Activated CD4-positive, alpha-beta T cell treated with anti-CD3 and anti-CD28 coated beads, Interleukin-2, amount 10 ng/mL, durations not matched to agents 7 days and 5 days (primary cell): ENCODE results near the gene EIF2S1. TPM values are rescaled to one million over a fixed set of nuclear protein-coding genes. Genes with fewer than 3 reads are reported as not detected.

Source experiments
- CTCF ChIA-PET: fragments of 350-600 bp; sonication (Branson Sonifier 250); formaldehyde crosslinking; loops from one replicate; lab custom pipeline; 2021; ENCODE audit warnings: antibody characterized with exemption; lab: Charles Lee
- POLR2A ChIA-PET: fragments of 350-600 bp; sonication (Branson Sonifier 250); formaldehyde crosslinking; loops from one replicate; lab custom pipeline; 2021; ENCODE audit warnings: antibody characterized with exemption; lab: Charles Lee
- DNase-seq: peaks from one replicate; pipeline ENCODE4 v3.0.0-alpha.2; 2020
- H3K27ac Mint-ChIP-seq: one replicate; pipeline ENCODE4 v1.8.0; 2021; ENCODE audit warnings: mild to moderate bottlenecking, moderate library complexity, mixed read lengths
- H3K27me3 Mint-ChIP-seq: one replicate; pipeline ENCODE4 v1.8.0; 2021; ENCODE audit warnings: mixed read lengths
- H3K36me3 Mint-ChIP-seq: one replicate; pipeline ENCODE4 v1.8.0; 2021; ENCODE audit warnings: low read depth, mixed read lengths
- H3K4me1 Mint-ChIP-seq: one replicate; pipeline ENCODE4 v1.8.0; 2021; ENCODE audit warnings: mixed read lengths
- H3K4me3 Mint-ChIP-seq: one replicate; pipeline ENCODE4 v1.8.0; 2021; ENCODE audit warnings: mild to moderate bottlenecking, moderate library complexity, mixed read lengths
- H3K9me3 Mint-ChIP-seq: one replicate; pipeline ENCODE4 v1.8.0; 2021; ENCODE audit warnings: mixed read lengths
- total RNA-seq, 2 experiments: library from RNA; stranded (reverse); gene quantifications; one replicate each; pipeline ENCODE4 v1.2.3, GENCODE V29; 2021

The EIF2S1 gene
- total RNA-seq, 2 experiments from 2014 or later: 114 to 115 TPM

- no peak overlapping the region for H3K27ac Mint-ChIP-seq
- no peaks in the 10 kb centered on the region for H3K9me3 Mint-ChIP-seq
- no peaks in the 10 kb centered on the region for H3K36me3 Mint-ChIP-seq
- ChIA-PET CTCF (interaction anchor here (1.1 kb wide), 1 partner anchor 140 kb away, joined by 3 read pairs; no protein-coding TSS in a partner anchor), POLR2A (no interaction called here)
- DNase-seq: no peak
- no peaks in the 10 kb centered on the region for H3K4me1 Mint-ChIP-seq
- H3K27me3 Mint-ChIP-seq: peaks cover 19% of the 10 kb centered on the region
- no peak overlapping the region for H3K4me3 Mint-ChIP-seq
Observed at GRCh38 chr14:67432050-67432564, 72.0 kb downstream of the EIF2S1 start.

GRCh38 chr14:67435603-67436002 is 75.5 kb downstream of the EIF2S1 start:
- Mint-ChIP-seq H3K9me3 (no peaks in the 10 kb centered on the region), H3K4me1 (no peaks in the 10 kb centered on the region), H3K27ac (no peak overlapping the region), H3K36me3 (no peaks in the 10 kb centered on the region), H3K27me3 (peaks cover 30% of the 10 kb centered on the region), H3K4me3 (no peak overlapping the region)
- no peak for DNase-seq
- POLR2A ChIA-PET: no interaction called here
- CTCF ChIA-PET: interaction anchor here (1.4 to 3.1 kb wide), 3 partner anchors 8 to 21 kb away, joined by 3 to 11 read pairs (median 4); no protein-coding TSS in a partner anchor

Other genes starting within 250 kb of the EIF2S1 start
- under 1 TPM in 1 of 2 experiments, not detected in 1; 0.17 TPM for gene GARIN2, start 170.9 kb upstream of the EIF2S1 start, total RNA-seq
- 1 to 10 TPM; 6.7 to 7.1 TPM for gene PALS1, start 118.9 kb upstream of the EIF2S1 start, total RNA-seq
- gene ATP6V1D, start 524 bp upstream of the EIF2S1 start, total RNA-seq: 10 to 100 TPM; 43.6 to 48.9 TPM
- 1 to 10 TPM in 1 of 2 experiments, under 1 TPM in 1; 0.45 to 1.1 TPM for gene PLEK2, start 51.8 kb downstream of the EIF2S1 start, total RNA-seq
- 10 to 100 TPM; 24.3 to 25.1 TPM for gene TMEM229B, start 128.4 kb downstream of the EIF2S1 start, total RNA-seq
- gene PLEKHH1, start 173.0 kb downstream of the EIF2S1 start, total RNA-seq: under 1 TPM; 0.29 to 0.50 TPM
- gene PIGH, start 239.9 kb downstream of the EIF2S1 start, total RNA-seq: 10 to 100 TPM; 17.4 to 18.5 TPM